SHP77 treated with DMSO at 0.1 percent for 48 hours (cell line): ENCODE data around the gene TOX2.

Source experiments
- DNase-seq: peaks from one replicate; lab custom pipeline; 2025; lab: John Stamatoyannopoulos, UW

TOX2 gene

GRCh38 chr20:43957392-43957791, 42.7 kb downstream of the TOX2 start:
- DNase-seq, result no peak

GRCh38 chr20:43958626-43959025, 44.0 kb downstream of the TOX2 start:
- DNase-seq, result no peak

- no peak for DNase-seq
Measured at GRCh38 chr20:43959079-43959919, 44.6 kb downstream of the TOX2 start.

- no peak for DNase-seq
Measured at GRCh38 chr20:43959920-43960227, 45.2 kb downstream of the TOX2 start.

GRCh38 chr20:43960231-43960630, 45.6 kb downstream of the TOX2 start:
- no peak for DNase-seq

- DNase-seq, result no peak
Measured at GRCh38 chr20:43961116-43961515, 46.5 kb downstream of the TOX2 start.

- no peak for DNase-seq
Measured at GRCh38 chr20:43961541-43962471, 47.2 kb downstream of the TOX2 start.

- DNase-seq, result no peak
Measured at GRCh38 chr20:43962530-43962929, 47.9 kb downstream of the TOX2 start.

GRCh38 chr20:43963233-43963632, 48.6 kb downstream of the TOX2 start:
- no peak for DNase-seq

- no peak for DNase-seq
Measured at GRCh38 chr20:43963872-43964791, 49.5 kb downstream of the TOX2 start.

- DNase-seq, result no peak
Measured at GRCh38 chr20:43968341-43969000, 53.8 kb downstream of the TOX2 start.

GRCh38 chr20:43969028-43969447, 54.4 kb downstream of the TOX2 start:
- no peak for DNase-seq

- DNase-seq, result no peak
Measured at GRCh38 chr20:43969501-43970182, 55.0 kb downstream of the TOX2 start.

- DNase-seq, result peak; percentile 55
Measured at GRCh38 chr20:43971267-43971666, 56.6 kb downstream of the TOX2 start.

GRCh38 chr20:43972051-43972450, 57.4 kb downstream of the TOX2 start:
- no peak for DNase-seq

- no peak for DNase-seq
Measured at GRCh38 chr20:43972692-43973091, 58.0 kb downstream of the TOX2 start.

GRCh38 chr20:43973231-43973630, 58.6 kb downstream of the TOX2 start:
- DNase-seq, result no peak

- DNase-seq, result no peak
Measured at GRCh38 chr20:43973671-43974450, 59.2 kb downstream of the TOX2 start.

GRCh38 chr20:43974695-43975094, 60.0 kb downstream of the TOX2 start:
- no peak for DNase-seq
